Liver (tissue), 3 donors: ENCODE data around the gene HCFC1R1.

Source experiments
- ATF3 ChIP-seq: IDR thresholded peaks from 2 replicates; pipeline ENCODE4 v1.6.1; 2016; ENCODE audit warnings: antibody characterized with exemption
- CTCF ChIP-seq: fragments of 150-350 bp; IDR thresholded peaks from 2 replicates; pipeline ENCODE4 v1.5.1; 2017; ENCODE audit warnings: improper control_type of control experiment, low read depth, low read length; ENCODE audit not compliant: missing input control
- EGR1 ChIP-seq, 2 donors: IDR thresholded peaks; 2 replicates each; pipeline ENCODE4 v1.6.1; 2016 to 2018; ENCODE audit warnings: antibody characterized with exemption in 2 of 2, low read depth in 2 of 2
- MAX ChIP-seq: IDR thresholded peaks from 2 replicates; pipeline ENCODE4 v1.6.1; 2016; ENCODE audit warnings: antibody characterized with exemption
- SP1 ChIP-seq: IDR thresholded peaks from 2 replicates; pipeline ENCODE4 v1.6.1; 2018; ENCODE audit warnings: antibody characterized with exemption, mild to moderate bottlenecking
- TAF1 ChIP-seq: conservative IDR thresholded peaks from 2 replicates; pipeline ENCODE4 v1.6.1; 2016; ENCODE audit warnings: antibody characterized with exemption, mild to moderate bottlenecking
- donor health status: healthy.
- donor health status: healthy.

- TF ChIP-seq CTCF (no peak), EGR1 (IDR thresholded peaks at IDR 0.05; ENCODE audit: low read depth in 2 of 2) (peak in 1 of 2 donors; percentile 81), ATF3 (no peak), SP1 (peak; percentile 9), TAF1 (no peak), MAX (no peak)
These were observed 3.5 kb downstream of the HCFC1R1 start, which contains the start of gene TNFRSF12A for GRCh38 chr16:3020247-3020603.
